Lung (tissue), 12 donors: ENCODE measurements around the gene STX16. TPM values are rescaled to one million over a fixed set of nuclear protein-coding genes. Genes with fewer than 3 reads are reported as not detected.

Source experiments
- ATAC-seq: fragments of 200-7000 bp; cut with Tn5 transposase; one replicate; pipeline ENCODE4 v1.9.1; 2020; ENCODE audit warnings: moderate number of reproducible peaks; ENCODE audit not compliant: insufficient read depth, low FRiP score
- DNase-seq, 3 donors: peaks; one replicate each; pipeline ENCODE4 v3.0.0-alpha.2; 2013 to 2017
- H3K27ac ChIP-seq, 2 donors: one replicate each; pipeline ENCODE4 v1.5.1; 2013; ENCODE audit warnings: mild to moderate bottlenecking in 2 of 2, moderate library complexity in 2 of 2, control low read depth in 1 of 2, inconsistent platforms in 1 of 2, low read depth in 1 of 2, low read length in 1 of 2
- H3K27me3 ChIP-seq, 3 donors: one replicate each; pipeline ENCODE4 v1.5.1; 2013; ENCODE audit warnings: low read length in 2 of 3; ENCODE audit not compliant: control insufficient read depth in 3 of 3, insufficient read depth in 3 of 3
- H3K36me3 ChIP-seq, 4 donors: one replicate each; pipeline ENCODE4 v1.5.1; 2013; ENCODE audit warnings: low read length in 4 of 4, mild to moderate bottlenecking in 1 of 4, moderate library complexity in 1 of 4; ENCODE audit not compliant: control insufficient read depth in 4 of 4, insufficient read depth in 4 of 4
- H3K4me1 ChIP-seq, 5 donors: one replicate each; pipeline ENCODE4 v1.5.1; 2013; ENCODE audit warnings: low read length in 5 of 5, mild to moderate bottlenecking in 2 of 5, moderate library complexity in 1 of 5; ENCODE audit not compliant: control insufficient read depth in 5 of 5, insufficient read depth in 5 of 5
- H3K4me3 ChIP-seq: one replicate; pipeline ENCODE4 v1.5.1; 2013; ENCODE audit warnings: mild to moderate bottlenecking, control low read depth, moderate library complexity
- H3K9ac ChIP-seq, 2 donors: one replicate each; pipeline ENCODE4 v1.5.1; 2013; ENCODE audit warnings: low read length in 2 of 2, control low read depth in 1 of 2; ENCODE audit not compliant: insufficient read depth in 1 of 2
- H3K9me3 ChIP-seq, 4 donors: one replicate each; pipeline ENCODE4 v1.5.1; 2013; ENCODE audit warnings: low read length in 3 of 4, mild to moderate bottlenecking in 1 of 4, moderate library complexity in 1 of 4; ENCODE audit not compliant: control insufficient read depth in 4 of 4, insufficient read depth in 3 of 4
- CTCF ChIP-seq: IDR thresholded peaks from 2 replicates; pipeline ENCODE4 v1.5.1; 2012; ENCODE audit warnings: mild to moderate bottlenecking; ENCODE audit errors: control extremely low read depth, extremely low read depth
- WGBS, 2 donors: extraction: QIAGEN DNeasy Blood & Tissue Kit; methylation state at CpG; one replicate each; pipeline ENCODE4 v1.1.7; 2013; 5-methylcytosine and 5-hydroxymethylcytosine counted together
- polyA plus RNA-seq, 2 donors: library from polyadenylated mRNA; stranded (reverse); fragments of 200-250 nt; gene quantifications; one replicate each; pipeline ENCODE4 v1.2.1, GENCODE V29; 2013
- total RNA-seq, 2 donors: library from RNA; depleted of rRNA in 1 of 2; stranded (reverse); fragments of >200 nt in 1 of 2; gene quantifications; one replicate each; pipeline ENCODE4 v1.2.1, GENCODE V29; 2014 to 2021
- donor health status: control.
- donor health status: control.
- donor health status: Bipolar disorder and iron deficiency.
- donor health status: healthy.
- donor health status: DM: yes; HTN: yes; CAD: no.

The STX16 gene
- total and polyA plus RNA-seq, 4 donors, result 37.1 to 85.2 (median 46.9) TPM

GRCh38 chr20:58708246-58708931 lies 57.3 kb downstream of the STX16 start:
- no peak for TF ChIP-seq CTCF
- H3K9me3 ChIP-seq, result no peaks in the 10 kb centered on the region
- DNase-seq (peak in 1 of 3 donors; percentile 7), ATAC-seq (no peak)
- peaks cover 8 to 25% (median 9%) of the 10 kb centered on the region in 4 donors for H3K36me3 ChIP-seq
- no peak overlapping the region for H3K27ac ChIP-seq
- no peaks in the 10 kb centered on the region for H3K27me3 ChIP-seq
- no peaks in the 10 kb centered on the region for H3K4me1 ChIP-seq
- H3K9ac ChIP-seq, result no peak overlapping the region
- H3K4me3 ChIP-seq, result no peak overlapping the region
- 93 to 95% methylated on average over 28 of the region's 28 CpGs for WGBS, 2 donors

- no peak for TF ChIP-seq CTCF
- DNase-seq (peak in 1 of 3 donors; percentile 8), ATAC-seq (no peak)
- 85 to 87% methylated on average over 9 of the region's 9 CpGs for WGBS, 2 donors
- Histone ChIP-seq H3K36me3 (peaks cover under 1 to 18% (median 3%) of the 10 kb centered on the region in 4 donors), H3K9ac (no peak overlapping the region), H3K27ac (no peak overlapping the region), H3K9me3 (no peaks in the 10 kb centered on the region), H3K4me3 (no peak overlapping the region), H3K4me1 (no peaks in the 10 kb centered on the region), H3K27me3 (no peaks in the 10 kb centered on the region)
Observed at GRCh38 chr20:58709013-58709702, 58.1 kb downstream of the STX16 start.

- H3K9me3 ChIP-seq, result no peaks in the 10 kb centered on the region
- H3K36me3 ChIP-seq, result peaks cover 0 to 17% (median 1%) of the 10 kb centered on the region in 4 donors
- no peaks in the 10 kb centered on the region for H3K27me3 ChIP-seq
- H3K4me3 ChIP-seq, result no peak overlapping the region
- ATAC-seq, result no peak
- TF ChIP-seq CTCF, result no peak
- no peak for DNase-seq
- 92 to 94% methylated on average over 4 of the region's 4 CpGs for WGBS, 2 donors
- no peak overlapping the region for H3K9ac ChIP-seq
- H3K4me1 ChIP-seq, result no peaks in the 10 kb centered on the region
- no peak overlapping the region for H3K27ac ChIP-seq
Observed at GRCh38 chr20:58709703-58710039, 58.6 kb downstream of the STX16 start.
